ENCODE measurements around the gene SMR3B. TPM values are rescaled to one million over a fixed set of nuclear protein-coding genes. Genes with fewer than 3 reads are reported as not detected.

SMR3B gene
- total RNA-seq, 1 experiment from 2014 or later: not detected

Other genes starting within 250 kb of the SMR3B start
- not detected in 2 replicates for gene PRR27, start 228.9 kb upstream of the SMR3B start, total RNA-seq (2014; rRNA removed; shearing (Covaris generic))
- not detected in 2 replicates for gene ODAM, start 187.4 kb upstream of the SMR3B start, total RNA-seq (2014; rRNA removed; shearing (Covaris generic))
- gene FDCSP, start 157.0 kb upstream of the SMR3B start, total RNA-seq (2014; rRNA removed; shearing (Covaris generic)): not detected in 2 replicates
- not detected in 2 replicates for gene CSN3, start 140.5 kb upstream of the SMR3B start, total RNA-seq (2014; rRNA removed; shearing (Covaris generic))
- gene CABS1, start 48.1 kb upstream of the SMR3B start, total RNA-seq (2014; rRNA removed; shearing (Covaris generic)): not detected in 2 replicates
- not detected in 2 replicates for gene SMR3A, start 22.4 kb upstream of the SMR3B start, total RNA-seq (2014; rRNA removed; shearing (Covaris generic))
- not detected in 2 replicates for gene OPRPN, start 14.8 kb downstream of the SMR3B start, total RNA-seq (2014; rRNA removed; shearing (Covaris generic))
- gene MUC7, start 89.1 kb downstream of the SMR3B start, total RNA-seq (2014; rRNA removed; shearing (Covaris generic)): not detected in 2 replicates
- not detected in 2 replicates for gene AMTN, start 135.4 kb downstream of the SMR3B start, total RNA-seq (2014; rRNA removed; shearing (Covaris generic))
- not detected in 2 replicates for gene AMBN, start 209.1 kb downstream of the SMR3B start, total RNA-seq (2014; rRNA removed; shearing (Covaris generic))
- gene ENAM, start 245.6 kb downstream of the SMR3B start, total RNA-seq (2014; rRNA removed; shearing (Covaris generic)): not detected in 2 replicates

All from HT-29 (cell line).